ENCODE measurements around the gene TYW5. TPM values are rescaled to one million over a fixed set of nuclear protein-coding genes. Genes with fewer than 3 reads are reported as not detected.

TYW5 gene
- total and polyA plus RNA-seq, 2 of the 13 experiments (the other 11 are each of a cell fraction or from before 2014, with no cell fraction given) = 8.3 to 14.6 TPM

GRCh38 chr2:199911877-199912161 lies 43.5 kb downstream of the TYW5 start (continued):
- TF ChIP-seq ZNF337 (CRISPR knock-in tag; IDR thresholded peaks at IDR 0.05; ENCODE audit: borderline replicate concordance, low read depth) (0 out of 2 replicates have a peak, but pooled peaks have one; percentile 14), PITX1 (CRISPR knock-in tag; IDR thresholded peaks at IDR 0.05) (no peak), ZBTB14 (CRISPR knock-in tag; IDR thresholded peaks at IDR 0.05) (no peak), KDM5A (IDR thresholded peaks at IDR 0.05; ENCODE audit: borderline replicate concordance, low read length) (0 out of 2 replicates have a peak, but pooled peaks have one; percentile 47), ZSCAN31 (CRISPR knock-in tag; IDR thresholded peaks at IDR 0.05; ENCODE audit: low read depth) (no peak), CBX2 (IDR thresholded peaks at IDR 0.05; ENCODE audit: low read depth, low read length) (no peak), CBX2 (CRISPR knock-in tag; IDR thresholded peaks at IDR 0.05; ENCODE audit: low read depth) (no peak), GMEB2 (CRISPR knock-in tag; IDR thresholded peaks at IDR 0.05; ENCODE audit: low read depth) (no peak), SRSF4 (IDR thresholded peaks at IDR 0.05; ENCODE audit: low read depth, low read length, poor library complexity, severe bottlenecking) (no peak), TBP (CRISPR knock-in tag; IDR thresholded peaks at IDR 0.05) (no peak), KAT7 (CRISPR knock-in tag; IDR thresholded peaks at IDR 0.05; ENCODE audit: borderline replicate concordance) (no peak), NFATC3 (CRISPR knock-in tag; IDR thresholded peaks at IDR 0.05) (0 out of 2 replicates have a peak, but pooled peaks have one; percentile 35), SMAD1 (CRISPR knock-in tag; IDR thresholded peaks at IDR 0.05; ENCODE audit: borderline replicate concordance, low read depth) (0 out of 2 replicates have a peak, but pooled peaks have one; percentile 2), ZNF687 (CRISPR knock-in tag; IDR thresholded peaks at IDR 0.05) (no peak), ZNF616 (CRISPR knock-in tag; IDR thresholded peaks at IDR 0.05; ENCODE audit: low read depth) (no peak), DRAP1 (CRISPR knock-in tag; IDR thresholded peaks at IDR 0.05) (no peak)
- TF ChIP-seq, protein P1, sequence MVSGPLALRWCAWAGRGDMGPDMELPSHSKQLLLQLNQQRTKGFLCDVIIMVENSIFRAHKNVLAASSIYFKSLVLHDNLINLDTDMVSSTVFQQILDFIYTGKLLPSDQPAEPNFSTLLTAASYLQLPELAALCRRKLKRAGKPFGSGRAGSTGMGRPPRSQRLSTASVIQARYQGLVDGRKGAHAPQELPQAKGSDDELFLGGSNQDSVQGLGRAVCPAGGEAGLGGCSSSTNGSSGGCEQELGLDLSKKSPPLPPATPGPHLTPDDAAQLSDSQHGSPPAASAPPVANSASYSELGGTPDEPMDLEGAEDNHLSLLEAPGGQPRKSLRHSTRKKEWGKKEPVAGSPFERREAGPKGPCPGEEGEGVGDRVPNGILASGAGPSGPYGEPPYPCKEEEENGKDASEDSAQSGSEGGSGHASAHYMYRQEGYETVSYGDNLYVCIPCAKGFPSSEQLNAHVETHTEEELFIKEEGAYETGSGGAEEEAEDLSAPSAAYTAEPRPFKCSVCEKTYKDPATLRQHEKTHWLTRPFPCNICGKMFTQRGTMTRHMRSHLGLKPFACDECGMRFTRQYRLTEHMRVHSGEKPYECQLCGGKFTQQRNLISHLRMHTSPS (CRISPR knock-in tag; IDR thresholded peaks at IDR 0.05; ENCODE audit: low read depth) = no peak
- TF ChIP-seq, protein P2, sequence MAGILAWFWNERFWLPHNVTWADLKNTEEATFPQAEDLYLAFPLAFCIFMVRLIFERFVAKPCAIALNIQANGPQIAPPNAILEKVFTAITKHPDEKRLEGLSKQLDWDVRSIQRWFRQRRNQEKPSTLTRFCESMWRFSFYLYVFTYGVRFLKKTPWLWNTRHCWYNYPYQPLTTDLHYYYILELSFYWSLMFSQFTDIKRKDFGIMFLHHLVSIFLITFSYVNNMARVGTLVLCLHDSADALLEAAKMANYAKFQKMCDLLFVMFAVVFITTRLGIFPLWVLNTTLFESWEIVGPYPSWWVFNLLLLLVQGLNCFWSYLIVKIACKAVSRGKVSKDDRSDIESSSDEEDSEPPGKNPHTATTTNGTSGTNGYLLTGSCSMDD (CRISPR knock-in tag; IDR thresholded peaks at IDR 0.05) = no peak
- TF ChIP-seq, protein P3, sequence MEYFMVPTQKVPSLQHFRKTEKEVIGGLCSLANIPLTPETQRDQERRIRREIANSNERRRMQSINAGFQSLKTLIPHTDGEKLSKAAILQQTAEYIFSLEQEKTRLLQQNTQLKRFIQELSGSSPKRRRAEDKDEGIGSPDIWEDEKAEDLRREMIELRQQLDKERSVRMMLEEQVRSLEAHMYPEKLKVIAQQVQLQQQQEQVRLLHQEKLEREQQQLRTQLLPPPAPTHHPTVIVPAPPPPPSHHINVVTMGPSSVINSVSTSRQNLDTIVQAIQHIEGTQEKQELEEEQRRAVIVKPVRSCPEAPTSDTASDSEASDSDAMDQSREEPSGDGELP (IDR thresholded peaks at IDR 0.05; ENCODE audit: borderline replicate concordance, low read depth) = 0 out of 2 replicates have a peak, but pooled peaks have one; percentile 4
